Osteocyte (in vitro differentiated cells): Measurements from ENCODE around the gene ZNHIT2. TPM values are rescaled to one million over a fixed set of nuclear protein-coding genes. Genes with fewer than 3 reads are reported as not detected.
A peak's percentile ranks its signal among the peaks of the same experiment; 100 is the strongest.

Source experiments
- DNase-seq: peaks from one replicate; pipeline ENCODE4 v3.0.0; 2021; ENCODE audit warnings: mixed read lengths; ENCODE audit not compliant: unreplicated experiment; ENCODE audit errors: extremely low spot score
- H3K27ac Mint-ChIP-seq: one replicate; pipeline ENCODE4 v1.8.0; 2021; ENCODE audit warnings: mild to moderate bottlenecking, mixed read lengths; ENCODE audit not compliant: unreplicated experiment
- H3K27me3 Mint-ChIP-seq: one replicate; pipeline ENCODE4 v1.8.0; 2021; ENCODE audit warnings: mixed read lengths; ENCODE audit not compliant: unreplicated experiment
- H3K36me3 Mint-ChIP-seq: one replicate; pipeline ENCODE4 v1.8.0; 2021; ENCODE audit warnings: mixed read lengths; ENCODE audit not compliant: unreplicated experiment
- H3K4me1 Mint-ChIP-seq: one replicate; pipeline ENCODE4 v1.8.0; 2021; ENCODE audit warnings: mixed read lengths; ENCODE audit not compliant: unreplicated experiment
- H3K4me3 Mint-ChIP-seq: one replicate; pipeline ENCODE4 v1.8.0; 2021; ENCODE audit warnings: mild to moderate bottlenecking, moderate library complexity, mixed read lengths; ENCODE audit not compliant: unreplicated experiment
- H3K9me3 Mint-ChIP-seq: one replicate; pipeline ENCODE4 v1.8.0; 2021; ENCODE audit warnings: mixed read lengths; ENCODE audit not compliant: unreplicated experiment
- CTCF ChIP-seq: fragments of 200-600 bp; sonication (generic); IDR thresholded peaks from 2 replicates; pipeline ENCODE4 v1.5.0; 2021; ENCODE audit warnings: antibody characterized with exemption, mild to moderate bottlenecking, moderate library complexity
- total RNA-seq: library from RNA; stranded (reverse); gene quantifications from 2 replicates; pipeline ENCODE4 v1.2.1, GENCODE V29; 2021

Gene ZNHIT2
- total RNA-seq, 1 donor from 2014 or later, result 9.0 TPM

GRCh38 chr11:65134952-65135632 lies 17.6 kb upstream of the ZNHIT2 start:
- H3K27ac Mint-ChIP-seq, result peak overlapping the region; percentile 100
- no peaks in the 10 kb centered on the region for H3K9me3 Mint-ChIP-seq
- TF ChIP-seq CTCF, result no peak
- peaks cover 6% of the 10 kb centered on the region for H3K27me3 Mint-ChIP-seq
- H3K36me3 Mint-ChIP-seq, result peaks cover 5% of the 10 kb centered on the region
- peaks cover 24% of the 10 kb centered on the region for H3K4me1 Mint-ChIP-seq
- DNase-seq, result peak; percentile 92
- peak overlapping the region; percentile 97 for H3K4me3 Mint-ChIP-seq

- Mint-ChIP-seq H3K27me3 (peaks cover 2% of the 10 kb centered on the region), H3K4me3 (peak within 1 kb of the TSS; percentile 97), H3K9me3 (no peaks in the 10 kb centered on the region), H3K36me3 (peaks cover 5% of the 10 kb centered on the region), H3K27ac (peak within 1 kb of the TSS; percentile 100), H3K4me1 (peaks cover 24% of the 10 kb centered on the region)
- TF ChIP-seq CTCF, result no peak
- DNase-seq, result peak; percentile 95
Measured at GRCh38 chr11:65134240-65134951, 16.9 kb upstream of the ZNHIT2 start, which contains the start of gene SYVN1. Gene SYVN1, minus strand, starts transcription at chr11:65134519. Its CDS starts 918 bp downstream, at chr11:65133601.

- no peak for DNase-seq
- Mint-ChIP-seq H3K9me3 (no peaks in the 10 kb centered on the region), H3K27ac (peak overlapping the region; percentile 100), H3K27me3 (peaks cover 2% of the 10 kb centered on the region), H3K36me3 (peaks cover 5% of the 10 kb centered on the region), H3K4me1 (peaks cover 24% of the 10 kb centered on the region), H3K4me3 (peak overlapping the region; percentile 97)
- no peak for TF ChIP-seq CTCF
Measured at GRCh38 chr11:65133724-65134123, 16.2 kb upstream of the ZNHIT2 start.

GRCh38 chr11:65132988-65133700 lies 15.6 kb upstream of the ZNHIT2 start:
- Mint-ChIP-seq H3K27me3 (no peaks in the 10 kb centered on the region), H3K4me1 (peaks cover 24% of the 10 kb centered on the region), H3K36me3 (peaks cover 5% of the 10 kb centered on the region), H3K4me3 (peak overlapping the region; percentile 97), H3K9me3 (no peaks in the 10 kb centered on the region), H3K27ac (peak overlapping the region; percentile 100)
- no peak for DNase-seq
- no peak for TF ChIP-seq CTCF
